A204.1 (cell line): ENCODE measurements around the gene ANXA8.
"Not testable (repeated sequence)": the region's sequence is repeated elsewhere in the genome, so short reads cannot be mapped to it uniquely, and the experiment has no call there.

Experiments
- FAIRE-seq: peaks from 2 replicates; lab custom pipeline; 2012; peaks lifted over from hg19 to GRCh38; lab: Jason Lieb, UNC

ANXA8 gene

GRCh38 chr10:47462577-47463358, 21.1 kb downstream of the ANXA8 start:
- not testable (repeated sequence) for FAIRE-seq

GRCh38 chr10:47461261-47461687, 22.6 kb downstream of the ANXA8 start:
- not testable (repeated sequence) for FAIRE-seq

- FAIRE-seq = no peak
These were observed 25.3 kb downstream of the ANXA8 start for GRCh38 chr10:47458466-47459154.

GRCh38 chr10:47457826-47458225, 26.1 kb downstream of the ANXA8 start:
- FAIRE-seq = no peak

GRCh38 chr10:47457528-47457820, 26.4 kb downstream of the ANXA8 start:
- no peak for FAIRE-seq

GRCh38 chr10:47456794-47457527, 27.0 kb downstream of the ANXA8 start:
- FAIRE-seq = no peak

GRCh38 chr10:47456079-47456785, 27.7 kb downstream of the ANXA8 start:
- FAIRE-seq = no peak

- not testable (repeated sequence) for FAIRE-seq
These were observed 28.4 kb downstream of the ANXA8 start for GRCh38 chr10:47455350-47456078.

GRCh38 chr10:47454780-47455058, 29.2 kb downstream of the ANXA8 start:
- FAIRE-seq = no peak

- FAIRE-seq = no peak
These were observed 29.7 kb downstream of the ANXA8 start for GRCh38 chr10:47454008-47454779.

GRCh38 chr10:47453141-47454007, 30.5 kb downstream of the ANXA8 start:
- FAIRE-seq = no peak

GRCh38 chr10:47452495-47453140, 31.3 kb downstream of the ANXA8 start:
- no peak for FAIRE-seq

- no peak for FAIRE-seq
These were observed 31.9 kb downstream of the ANXA8 start for GRCh38 chr10:47451998-47452494.

GRCh38 chr10:47451273-47451997, 32.5 kb downstream of the ANXA8 start:
- no peak for FAIRE-seq

GRCh38 chr10:47450442-47450841, 33.5 kb downstream of the ANXA8 start:
- no peak for FAIRE-seq

GRCh38 chr10:47449979-47450378, 33.9 kb downstream of the ANXA8 start:
- FAIRE-seq = no peak

- no peak for FAIRE-seq
These were observed 34.6 kb downstream of the ANXA8 start for GRCh38 chr10:47449102-47449978.

GRCh38 chr10:47447705-47448104, 36.2 kb downstream of the ANXA8 start:
- no peak for FAIRE-seq
